NCI-H2171 treated with DMSO at 0.1 percent for 48 hours (cell line): ENCODE data around the gene PDE6A.
A peak's percentile ranks its signal among the peaks of the same experiment; 100 is the strongest.

Experiments used
- DNase-seq: peaks from one replicate; lab custom pipeline; 2025; lab: John Stamatoyannopoulos, UW

The PDE6A gene

DNA sequence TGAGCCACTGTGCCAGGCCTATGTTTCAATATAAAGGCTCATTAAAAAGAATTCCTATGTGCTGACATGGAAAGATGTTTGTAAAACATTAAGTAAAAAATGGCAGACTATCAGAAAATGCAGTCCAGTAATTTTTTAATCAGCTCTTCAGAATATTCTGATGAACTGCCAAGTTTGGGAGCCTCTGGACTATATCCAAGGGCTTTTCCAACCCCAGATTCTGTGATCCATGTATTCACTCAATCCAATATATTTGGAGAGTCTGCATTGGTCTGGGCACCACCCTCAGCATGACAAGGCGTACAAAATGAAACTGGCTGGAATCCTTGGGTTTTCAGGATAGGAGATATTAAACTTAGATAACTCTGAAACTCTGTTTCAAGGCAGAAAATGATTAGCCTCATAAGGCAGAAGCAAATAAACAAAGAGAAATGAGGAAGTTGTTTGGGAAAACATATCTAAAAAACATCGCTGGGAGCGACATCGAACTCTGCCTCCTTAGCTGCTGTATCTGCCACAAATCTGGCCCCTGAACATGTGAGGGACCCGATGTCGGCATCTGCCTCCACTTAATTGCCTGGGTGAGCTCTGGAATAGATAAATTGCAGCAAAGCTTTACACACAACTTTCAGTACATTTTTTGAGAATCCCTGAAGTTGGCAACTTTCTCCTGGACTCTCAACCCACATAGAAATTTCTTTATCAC, 14.4 kb downstream of the PDE6A start:
- DNase-seq = no peak

DNA sequence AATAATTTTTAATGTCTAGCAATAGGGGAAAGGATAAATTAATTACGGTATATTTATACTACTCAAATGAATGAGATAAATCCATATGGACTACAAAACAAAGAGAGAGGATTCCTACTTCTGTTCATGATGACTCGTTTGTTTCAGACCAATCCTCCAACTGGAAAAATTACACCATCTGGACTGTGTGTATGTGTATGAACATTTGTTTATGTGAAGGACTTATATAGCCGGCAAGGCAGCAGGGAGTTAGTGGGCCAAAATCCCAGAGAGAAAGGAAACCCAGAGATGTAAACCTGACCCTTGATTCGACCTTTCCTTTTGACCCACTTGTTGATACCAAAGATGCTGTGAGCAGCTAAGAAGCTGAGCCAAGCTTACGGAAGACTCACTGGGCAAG, 20.1 kb downstream of the PDE6A start:
- DNase-seq = no peak

DNA sequence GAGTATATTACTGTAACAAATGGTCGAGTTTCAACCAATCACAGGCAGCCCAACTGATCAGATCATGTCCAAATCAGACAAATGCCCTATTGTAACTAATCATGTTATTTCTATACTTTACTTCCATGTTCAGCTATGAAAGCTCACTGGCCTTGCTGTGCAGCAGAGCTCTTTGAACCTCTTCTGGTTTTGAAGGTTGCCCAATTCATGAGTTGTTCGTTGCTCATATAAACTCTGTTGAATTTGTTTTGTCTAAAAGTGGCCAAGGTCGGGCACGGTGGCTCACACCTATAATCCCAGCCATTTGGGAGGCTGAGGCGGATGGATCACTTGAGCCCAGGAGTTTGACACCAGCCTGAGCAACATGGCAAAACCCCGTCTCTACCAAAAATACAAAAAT, 21.6 kb downstream of the PDE6A start:
- no peak for DNase-seq

DNA sequence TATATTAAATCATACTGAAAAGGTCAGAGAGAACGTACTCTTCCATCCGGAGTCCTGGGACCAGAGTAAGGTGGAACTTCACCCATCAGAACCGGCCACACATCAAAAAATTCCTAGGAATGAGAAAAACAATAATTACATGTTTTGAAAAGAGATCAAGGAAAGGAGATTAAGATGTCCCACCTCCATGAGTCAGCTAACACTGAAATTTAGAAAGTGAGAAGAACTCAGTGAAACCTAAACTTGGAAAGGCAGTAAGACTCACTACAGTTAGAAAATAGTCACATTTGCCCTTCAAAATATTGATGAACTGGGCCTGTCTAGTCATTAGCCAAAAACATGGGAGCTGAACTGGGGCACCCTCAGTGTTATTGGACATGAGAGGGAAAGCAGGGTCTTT, 23.0 kb downstream of the PDE6A start:
- DNase-seq = no peak

DNA sequence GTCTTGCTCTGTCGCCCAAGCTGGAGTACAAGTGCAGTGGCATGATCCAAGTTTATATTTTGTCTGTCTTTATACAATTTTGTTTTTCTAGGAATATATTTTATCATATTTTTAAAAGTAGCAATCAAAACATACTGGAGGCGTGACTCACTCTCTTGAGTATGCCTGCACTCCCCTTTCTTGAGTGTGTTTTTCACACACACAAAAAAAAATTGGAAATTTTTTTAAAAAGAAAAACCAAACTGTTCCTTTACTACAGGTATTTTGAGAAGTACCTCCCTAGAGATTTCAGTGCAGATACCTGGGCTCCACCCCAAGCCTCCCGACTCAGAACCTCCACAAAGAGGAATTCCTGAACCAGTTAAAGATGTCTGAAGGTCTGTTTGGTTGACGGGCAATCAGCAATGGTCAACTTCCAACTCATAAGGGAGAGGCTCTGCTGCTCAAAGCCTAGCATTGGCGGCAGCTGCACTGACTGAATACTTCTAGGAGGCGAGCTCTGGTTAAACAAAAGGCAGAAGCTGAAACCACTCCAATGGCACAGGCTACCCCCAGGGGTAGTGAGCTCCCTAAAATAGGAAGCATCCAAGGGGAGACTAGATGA, 27.4 kb downstream of the PDE6A start:
- no peak for DNase-seq

DNA sequence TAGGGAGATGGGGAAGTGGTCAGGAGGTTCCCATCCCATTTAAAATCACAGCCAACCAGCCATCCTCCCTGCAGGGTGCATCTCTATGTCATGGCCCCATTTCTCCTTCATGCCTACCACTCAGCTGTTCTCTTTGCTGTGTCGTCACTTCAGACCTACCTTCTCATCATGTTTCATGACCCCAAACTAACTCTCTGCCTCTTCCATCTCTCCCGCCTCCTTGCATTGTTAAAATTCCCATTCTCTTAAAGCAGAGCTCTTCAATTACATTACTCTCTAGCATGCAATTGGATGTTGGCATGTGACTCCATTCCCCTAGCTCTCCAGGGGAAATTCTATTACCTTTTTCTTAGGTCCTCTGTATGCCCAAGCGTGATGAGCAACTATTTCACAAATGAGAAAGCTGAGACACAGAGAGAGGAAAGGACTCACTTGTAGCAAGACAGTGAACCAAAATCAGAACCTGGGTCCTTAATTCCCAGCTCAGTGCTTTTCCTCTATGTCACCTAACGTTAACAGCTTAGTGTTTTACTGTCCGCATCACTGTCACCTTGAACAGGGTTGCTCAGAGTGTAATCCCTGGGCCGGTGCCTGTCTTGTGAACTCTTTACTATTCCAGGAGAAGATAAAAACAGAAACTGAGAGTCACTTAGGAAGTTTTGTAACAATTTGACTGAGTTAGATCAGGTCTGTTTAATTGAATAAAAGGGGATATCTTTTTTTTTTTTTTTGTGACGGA, 28.1 kb downstream of the PDE6A start:
- DNase-seq = no peak

DNA sequence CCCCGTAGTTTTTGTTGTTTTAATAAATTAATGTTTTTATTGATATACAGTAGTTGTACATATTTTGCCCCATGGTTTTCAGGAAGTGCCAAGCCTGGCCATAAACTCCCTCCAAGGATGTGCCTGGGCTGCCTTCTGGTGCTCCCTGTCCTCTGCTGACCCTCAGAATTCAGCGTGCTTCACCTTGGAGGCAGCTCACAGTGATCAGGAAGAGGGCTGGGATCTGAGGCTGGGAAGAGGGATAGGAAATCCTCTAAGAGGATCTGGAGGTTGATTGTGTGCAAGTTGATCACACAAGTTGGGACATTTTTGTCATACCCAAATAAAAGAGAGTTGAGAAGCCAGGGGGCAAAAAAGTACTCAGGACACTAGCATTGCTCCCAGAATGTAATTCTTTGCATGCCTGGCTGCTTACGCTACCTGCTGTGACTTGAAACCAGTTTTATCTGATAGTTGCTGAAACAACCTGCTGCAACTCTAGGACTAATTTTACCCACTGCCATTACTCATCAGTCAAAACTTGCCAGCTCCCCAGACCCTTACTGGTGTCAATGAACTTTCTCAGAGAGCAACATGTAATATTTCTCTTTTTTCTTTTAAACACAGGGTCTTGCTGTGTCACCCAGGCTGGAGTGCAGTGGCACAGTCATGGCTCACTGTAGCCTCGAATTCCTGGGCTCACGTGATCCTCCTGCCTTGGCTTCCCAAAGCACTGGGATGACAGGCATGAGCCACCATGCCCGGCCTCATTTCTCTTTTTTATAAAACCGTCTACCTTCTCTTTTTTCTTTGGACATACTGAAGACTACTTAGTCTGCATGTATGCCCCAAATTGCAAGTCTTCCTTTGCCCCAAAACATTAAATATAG, 29.0 kb downstream of the PDE6A start:
- no peak for DNase-seq

DNA sequence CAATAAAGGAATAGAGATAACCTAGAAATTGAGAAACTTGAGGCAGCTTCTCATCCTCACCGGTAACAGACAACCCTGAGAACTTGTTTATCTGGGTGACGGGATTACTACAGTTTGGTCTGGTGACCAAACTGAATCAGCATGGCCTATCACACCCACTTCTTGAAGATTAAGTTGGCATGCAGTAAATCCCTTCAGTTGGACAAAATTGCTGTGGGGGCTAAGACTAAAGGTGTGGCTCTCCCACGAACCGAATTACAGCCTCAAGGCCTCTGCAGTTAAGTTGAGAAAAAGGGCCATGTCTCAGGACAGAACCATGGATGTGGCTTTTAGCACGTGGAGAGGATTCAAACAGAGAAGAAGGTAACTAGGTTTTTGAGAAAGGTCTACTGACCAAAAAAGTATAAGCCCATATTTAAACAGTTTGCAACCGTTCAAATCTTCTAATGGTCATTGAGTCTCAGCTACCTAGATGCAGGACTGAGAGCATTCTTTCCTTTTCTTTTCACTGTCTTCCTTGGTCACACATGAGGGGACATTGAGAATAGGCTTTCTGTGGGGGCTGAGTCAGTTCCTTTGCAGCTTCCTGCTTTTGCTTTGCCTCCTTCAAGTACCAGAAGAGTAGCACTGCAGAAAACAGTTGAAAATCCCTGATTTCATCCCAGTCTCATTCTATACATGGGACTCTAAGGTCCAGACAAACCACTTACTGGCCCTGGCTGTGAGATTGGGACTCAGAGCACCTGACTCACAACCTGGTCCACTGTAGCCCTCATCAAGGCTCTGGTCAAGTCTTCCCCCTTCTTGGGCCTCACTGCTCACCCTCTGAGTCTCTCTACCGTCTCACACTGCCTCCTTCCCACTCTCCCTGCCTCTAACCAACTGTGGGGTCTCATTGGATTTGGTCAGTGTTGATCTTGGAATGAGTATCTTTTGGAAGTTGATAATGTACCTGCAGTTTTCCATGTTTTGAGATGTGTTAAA, 30.9 kb downstream of the PDE6A start:
- DNase-seq = no peak

DNA sequence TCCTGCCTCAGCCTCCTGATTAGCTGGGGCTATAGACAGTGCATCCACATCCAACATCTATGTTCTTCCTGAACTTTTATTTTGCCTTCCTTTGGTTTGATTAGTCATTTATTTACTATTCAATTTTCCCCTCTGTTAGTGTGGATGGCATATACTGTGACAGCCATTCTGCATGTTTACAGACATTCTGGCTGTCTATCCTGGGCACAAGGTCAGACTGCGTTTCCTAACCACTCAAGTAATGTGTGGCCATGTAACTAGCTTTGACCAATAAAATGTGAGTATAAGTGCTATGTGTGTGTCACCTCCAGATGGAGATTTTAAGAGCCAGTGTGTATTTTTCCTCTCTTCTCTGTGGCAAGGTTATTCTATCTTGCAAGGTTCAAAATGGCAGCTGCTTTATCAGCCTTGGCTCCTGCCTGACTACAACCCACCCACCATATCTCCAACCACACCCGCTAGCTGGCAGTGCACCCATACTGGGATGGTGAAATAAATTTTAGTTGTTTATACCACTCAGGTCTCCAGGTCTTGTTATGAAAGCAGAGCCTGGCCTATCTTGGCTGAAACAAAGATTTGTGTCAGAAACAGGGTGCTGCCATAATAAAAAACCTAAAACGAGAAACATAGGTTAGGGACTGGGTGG, 32.2 kb downstream of the PDE6A start:
- DNase-seq = no peak

DNA sequence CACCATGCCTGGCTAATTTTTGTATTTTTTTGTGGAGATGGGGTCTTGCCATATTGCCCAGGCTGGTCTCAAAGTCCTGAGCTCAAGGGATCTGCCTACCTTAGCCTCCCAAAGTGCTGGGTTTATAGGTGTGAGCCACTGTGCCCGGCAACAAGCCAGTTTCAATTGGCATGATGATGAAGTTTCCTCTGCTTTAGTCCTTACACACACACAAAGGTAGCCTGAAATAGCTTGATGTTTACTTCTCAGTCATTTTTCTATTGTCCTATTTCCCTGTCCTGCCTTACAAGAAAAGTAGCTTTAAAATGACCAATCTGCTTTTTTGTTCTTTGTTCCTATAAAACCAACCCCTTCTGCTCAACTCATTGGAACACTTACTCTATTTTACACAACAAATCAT, 33.6 kb downstream of the PDE6A start:
- DNase-seq = no peak

DNA sequence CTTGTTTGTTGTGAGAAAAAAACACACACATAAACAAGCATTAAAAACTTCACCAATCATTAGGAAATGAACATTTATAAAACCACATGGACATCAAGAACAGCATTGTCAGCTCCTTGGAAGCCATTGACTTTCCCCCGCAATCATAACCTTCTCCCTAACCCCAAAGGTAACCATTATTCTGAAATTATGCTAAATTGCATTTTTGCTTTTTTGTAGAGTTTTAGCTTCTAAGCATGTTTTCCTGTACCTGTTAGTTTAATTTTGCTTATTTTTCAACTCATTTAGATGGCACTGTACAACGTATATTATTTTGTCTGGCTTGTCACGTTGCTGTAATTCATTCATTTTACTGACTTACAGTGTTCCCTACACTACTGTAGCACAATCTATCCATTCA, 36.8 kb downstream of the PDE6A start:
- no peak for DNase-seq

DNA sequence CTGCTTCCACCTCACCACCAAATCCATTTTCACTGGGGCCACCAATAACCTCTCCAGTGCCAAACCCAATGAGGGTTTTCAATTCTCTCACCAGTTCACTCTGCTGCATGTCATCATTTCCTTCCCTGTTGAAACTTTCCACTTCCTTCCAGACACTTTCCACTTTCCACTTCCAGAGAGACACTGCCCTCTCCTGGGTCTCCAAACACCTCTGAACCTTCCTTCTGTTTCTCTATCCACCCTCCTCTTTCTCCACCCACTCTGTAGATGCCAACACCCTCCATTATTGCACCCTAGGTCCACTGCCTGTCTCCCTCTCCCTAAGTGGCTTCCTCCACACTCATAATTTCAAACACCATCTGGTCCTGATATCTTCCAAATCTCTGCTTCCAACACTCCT, 39.6 kb downstream of the PDE6A start:
- no peak for DNase-seq

DNA sequence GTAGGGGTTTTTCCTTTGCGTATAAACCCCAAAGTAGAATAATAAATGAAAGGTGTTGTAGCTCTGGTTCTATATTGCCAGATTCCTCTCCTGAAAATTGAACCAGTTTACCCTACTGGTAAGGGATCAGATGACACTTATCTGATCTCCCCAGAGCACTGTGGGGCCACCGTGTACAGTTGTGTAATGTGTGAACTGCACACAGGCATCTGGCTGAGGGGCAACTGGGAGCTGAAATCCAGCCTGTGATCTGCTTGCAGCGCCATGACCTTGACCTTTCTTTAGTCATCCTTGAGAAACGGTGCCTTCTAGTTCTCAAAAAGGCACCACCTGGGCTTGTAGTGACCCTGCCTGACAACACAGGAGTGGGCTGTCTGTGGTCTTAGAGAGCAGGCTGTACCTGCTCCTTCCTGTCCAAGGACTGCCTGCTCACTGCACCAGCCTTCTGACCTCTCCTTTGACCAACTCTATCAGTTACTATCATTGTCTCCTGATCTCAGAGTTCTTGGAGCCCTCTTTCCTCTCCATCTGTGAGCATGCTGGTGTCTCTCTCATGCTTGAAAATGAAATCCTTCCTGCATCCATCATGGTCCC, 40.2 kb downstream of the PDE6A start:
- DNase-seq = peak; percentile 11

DNA sequence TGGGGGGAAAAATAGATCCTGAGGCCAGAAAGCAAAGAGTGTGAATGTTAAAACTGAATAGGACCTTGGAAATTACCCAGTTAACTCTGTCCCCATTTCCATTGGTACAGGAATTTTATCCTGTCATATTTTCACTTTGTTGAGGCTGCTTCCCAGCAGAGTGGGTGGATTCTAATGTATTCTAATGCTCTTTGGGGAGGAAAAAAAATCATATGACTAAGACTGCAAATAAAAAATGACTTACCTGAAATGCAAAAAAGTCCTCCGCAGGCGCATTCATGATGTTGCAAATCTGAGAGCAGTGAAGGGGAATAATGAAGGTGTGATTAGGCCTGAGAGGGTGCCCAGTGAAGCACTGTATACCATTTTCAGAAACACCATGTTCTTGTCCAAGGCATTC, 41.2 kb downstream of the PDE6A start:
- DNase-seq = no peak

DNA sequence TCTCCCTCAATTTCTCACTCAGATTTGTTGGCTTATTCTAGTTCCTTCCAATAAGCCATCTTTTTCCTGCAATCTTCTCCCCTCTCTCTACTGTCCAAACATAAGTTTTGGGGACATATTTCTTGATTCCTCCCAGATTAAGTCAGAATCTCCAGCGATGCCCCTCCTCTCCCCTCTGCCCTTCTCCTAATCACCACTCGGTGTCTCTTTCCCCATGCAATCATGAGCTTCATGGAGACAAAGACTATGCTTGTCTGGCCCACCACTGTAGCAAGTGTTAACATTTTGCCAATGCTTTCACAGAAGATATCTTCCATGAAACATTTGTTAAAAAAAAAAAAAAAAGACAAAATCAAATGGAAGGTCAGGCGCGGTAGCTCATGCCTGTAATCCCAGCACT, 42.4 kb downstream of the PDE6A start:
- no peak for DNase-seq

DNA sequence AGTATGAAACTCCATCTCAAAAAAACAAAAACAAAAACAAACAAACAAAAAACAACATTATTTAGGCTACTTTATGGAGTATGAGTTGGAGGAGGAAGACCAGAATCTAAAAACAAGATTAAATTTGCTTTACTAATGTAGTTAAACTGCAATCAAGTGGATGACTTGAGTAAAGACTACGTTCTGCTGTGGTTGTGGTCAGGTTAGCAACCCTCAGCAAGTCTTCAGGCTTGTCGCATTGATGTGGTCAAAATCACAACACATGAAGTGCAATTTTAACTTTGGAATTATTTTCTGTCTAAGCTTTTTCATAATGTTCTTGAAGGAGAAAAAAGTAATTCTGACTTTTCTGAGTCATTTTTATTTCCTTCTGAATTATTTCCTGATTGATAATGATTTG, 43.1 kb downstream of the PDE6A start:
- no peak for DNase-seq

DNA sequence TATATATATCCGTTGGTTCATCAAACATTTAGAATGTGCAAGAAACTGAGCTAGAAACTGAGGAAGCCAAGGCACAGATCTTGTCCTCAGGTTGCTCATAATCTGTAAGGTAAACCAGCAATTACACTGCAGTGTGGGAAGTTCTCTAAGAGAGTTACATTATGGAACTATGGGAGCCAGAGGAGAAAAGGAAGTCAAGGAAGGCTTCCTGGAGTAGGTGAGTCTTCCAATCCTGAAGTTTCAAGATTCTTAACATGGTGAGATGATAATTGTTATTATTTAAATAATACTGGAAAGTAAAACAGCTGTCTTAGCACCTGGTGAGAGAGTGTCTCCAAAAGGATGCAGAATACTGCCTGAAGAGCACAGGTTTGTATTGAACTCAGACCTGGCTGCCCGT, 44.2 kb downstream of the PDE6A start:
- DNase-seq = no peak

DNA sequence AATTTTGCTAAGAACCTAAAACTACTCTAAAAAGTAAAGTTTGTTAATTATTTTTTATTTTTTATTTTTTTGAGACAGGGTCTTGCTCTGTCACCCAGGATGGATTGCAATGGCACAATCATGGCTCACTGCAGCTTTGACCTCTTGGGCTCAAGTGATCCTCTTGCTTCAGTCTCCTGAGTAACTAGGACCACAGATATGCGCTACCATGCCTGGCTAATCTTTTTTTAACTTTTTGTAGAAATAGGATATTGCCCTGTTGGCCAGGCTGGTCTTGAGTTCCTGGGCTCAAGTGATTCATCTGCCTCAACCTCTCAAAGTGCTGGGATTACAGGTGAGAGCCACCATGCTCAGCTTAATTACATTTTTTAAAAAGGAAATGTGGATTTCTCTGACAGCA, 45.8 kb downstream of the PDE6A start:
- no peak for DNase-seq

DNA sequence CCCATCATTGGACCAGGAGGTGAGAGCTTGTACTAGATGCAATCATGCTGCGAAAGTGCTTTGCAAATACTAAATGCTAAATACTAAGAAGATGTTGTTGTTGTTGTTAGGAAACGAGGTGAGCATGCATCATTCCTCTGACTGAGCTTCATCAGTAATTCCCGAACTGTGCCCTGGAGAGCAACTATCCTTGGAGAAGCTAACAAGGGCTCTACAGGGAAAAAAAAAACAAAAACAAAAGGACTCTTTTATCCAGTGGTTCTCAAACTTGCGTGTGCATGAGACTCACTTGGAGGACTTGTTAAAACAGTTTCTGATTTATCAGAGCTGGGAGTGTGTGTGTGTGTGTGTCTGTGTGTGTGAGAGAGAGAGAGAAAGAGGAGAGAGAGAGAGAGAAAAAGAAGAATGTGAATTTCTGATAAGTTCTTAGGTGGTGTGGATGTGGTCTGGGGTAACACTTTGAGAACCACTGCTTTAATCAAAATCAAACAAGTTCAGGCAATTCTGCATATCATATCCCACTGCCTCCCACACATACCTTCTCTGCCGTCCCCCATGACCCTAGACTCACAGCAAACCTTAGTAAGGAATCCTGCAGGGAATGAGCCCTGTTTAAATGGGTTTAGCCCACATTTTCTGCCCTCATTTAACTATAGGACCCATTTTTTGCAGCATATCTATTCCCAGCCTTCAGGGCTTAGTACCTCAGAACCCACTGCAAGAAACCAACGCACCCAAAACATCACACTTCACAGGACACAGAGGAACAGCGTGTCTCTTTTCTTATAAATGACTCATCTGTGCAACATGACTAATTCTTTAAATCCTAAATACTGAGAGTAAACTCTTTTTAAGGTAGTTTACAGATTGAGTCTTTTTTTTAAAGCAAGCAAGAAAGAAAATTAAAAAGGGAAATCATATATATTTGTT, 48.9 kb downstream of the PDE6A start:
- DNase-seq = no peak
